HUES64 (cell line): Measurements from ENCODE around the gene MVB12B. TPM values are rescaled to one million over a fixed set of nuclear protein-coding genes. Genes with fewer than 3 reads are reported as not detected.
"Not testable (repeated sequence)": the region's sequence is repeated elsewhere in the genome, so short reads cannot be mapped to it uniquely, and the experiment has no call there.

Experiments used
- H3K27ac ChIP-seq: 2 replicates; pipeline ENCODE4 v1.7.0; 2013; ENCODE audit warnings: low read depth, low read length, inconsistent platforms
- H3K27me3 ChIP-seq: 2 replicates; pipeline ENCODE4 v1.6.1; 2013; ENCODE audit warnings: mild to moderate bottlenecking, low read length; ENCODE audit not compliant: insufficient read depth
- H3K36me3 ChIP-seq: 2 replicates; pipeline ENCODE4 v1.6.1; 2013; ENCODE audit warnings: mild to moderate bottlenecking, low read length; ENCODE audit not compliant: insufficient read depth
- H3K4me1 ChIP-seq: 2 replicates; pipeline ENCODE4 v1.6.1; 2013; ENCODE audit warnings: mild to moderate bottlenecking, low read length, moderate library complexity; ENCODE audit not compliant: insufficient read depth
- H3K4me3 ChIP-seq: 2 replicates; pipeline ENCODE4 v1.5.1; 2013; ENCODE audit warnings: mild to moderate bottlenecking, low read length, moderate library complexity
- H3K9ac ChIP-seq: 2 replicates; pipeline ENCODE4 v1.6.1; 2013; ENCODE audit warnings: mild to moderate bottlenecking, low read depth, low read length
- H3K9me3 ChIP-seq: 2 replicates; pipeline ENCODE4 v1.6.1; 2013; ENCODE audit warnings: low read depth, low read length; ENCODE audit not compliant: insufficient read depth
- WGBS: fragments of 150-250, 120-280 bp; methylation state at CpG from one replicate; pipeline ENCODE4 v1.1.7; 2013; ENCODE audit warnings: missing lambda C conversion rate; 5-methylcytosine and 5-hydroxymethylcytosine counted together
- polyA plus RNA-seq, 2 experiments: library from polyadenylated mRNA; stranded (reverse); fragments of 50-300 nt; gene quantifications; one replicate each; pipeline ENCODE4 v1.2.3, GENCODE V29; 2013

Gene MVB12B, protein sequence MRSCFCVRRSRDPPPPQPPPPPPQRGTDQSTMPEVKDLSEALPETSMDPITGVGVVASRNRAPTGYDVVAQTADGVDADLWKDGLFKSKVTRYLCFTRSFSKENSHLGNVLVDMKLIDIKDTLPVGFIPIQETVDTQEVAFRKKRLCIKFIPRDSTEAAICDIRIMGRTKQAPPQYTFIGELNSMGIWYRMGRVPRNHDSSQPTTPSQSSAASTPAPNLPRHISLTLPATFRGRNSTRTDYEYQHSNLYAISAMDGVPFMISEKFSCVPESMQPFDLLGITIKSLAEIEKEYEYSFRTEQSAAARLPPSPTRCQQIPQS
- polyA plus RNA-seq (2013, experiment 1 of 2) = 6.1 TPM
- 7.7 TPM for polyA plus RNA-seq (2013, experiment 2 of 2)

DNA sequence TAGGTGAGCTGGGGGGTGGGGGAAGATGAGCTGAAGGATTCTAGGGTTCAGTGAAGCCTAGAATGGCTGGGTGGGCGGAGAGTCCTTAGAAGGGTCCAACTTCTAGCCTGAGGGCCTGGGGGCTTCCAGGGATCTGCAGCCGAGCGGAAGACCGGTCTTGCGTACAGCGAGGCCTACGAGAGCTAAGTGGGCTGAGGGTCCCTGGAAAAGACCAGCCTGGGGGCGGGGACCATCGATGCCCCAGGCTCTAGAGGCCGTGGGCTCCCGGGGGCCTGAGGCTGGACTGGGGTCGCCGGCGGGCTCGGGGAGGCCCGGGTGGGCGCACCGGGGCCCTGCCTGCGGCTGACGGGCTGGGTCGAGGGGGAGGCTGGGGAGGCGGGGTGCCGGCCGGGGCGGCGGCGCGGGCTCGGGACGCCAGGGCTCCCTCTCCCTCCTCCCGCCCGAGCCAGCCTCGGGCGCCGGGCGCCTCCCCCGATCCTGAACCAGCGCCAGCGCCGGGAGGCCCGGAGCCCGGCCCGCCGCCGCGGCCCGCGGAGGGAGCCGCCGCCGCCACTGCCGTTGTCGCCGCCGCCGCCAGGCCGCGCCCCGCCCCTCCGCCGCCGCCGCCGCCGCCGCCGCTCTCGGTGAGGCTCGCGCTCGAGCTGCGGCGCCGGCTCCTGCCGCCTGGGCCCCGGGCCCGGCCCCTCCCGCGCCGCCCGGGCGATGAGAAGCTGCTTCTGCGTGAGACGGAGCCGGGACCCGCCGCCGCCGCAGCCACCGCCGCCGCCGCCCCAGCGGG, at the start of gene MVB12B:
Gene MVB12B (plus strand): TSS at position 602 of the 778 bp plus-strand sequence. CDS start 101 bp downstream, at position 703.
- Histone ChIP-seq H3K9ac (peak within 1 kb of the TSS; percentile 74), H3K27me3 (peaks cover 17% of the 10 kb centered on the region), H3K36me3 (no peaks in the 10 kb centered on the region), H3K4me1 (no peaks in the 10 kb centered on the region; the same call in 1 of the 2 replicates), H3K4me3 (peak within 1 kb of the TSS; percentile 64), H3K9me3 (peaks cover 9% of the 10 kb centered on the region), H3K27ac (0 out of 2 replicates have a peak within 1 kb of the TSS, but pooled peaks have one; percentile 34)
- 2% methylated on average over 94 of the region's 94 CpGs for WGBS

DNA sequence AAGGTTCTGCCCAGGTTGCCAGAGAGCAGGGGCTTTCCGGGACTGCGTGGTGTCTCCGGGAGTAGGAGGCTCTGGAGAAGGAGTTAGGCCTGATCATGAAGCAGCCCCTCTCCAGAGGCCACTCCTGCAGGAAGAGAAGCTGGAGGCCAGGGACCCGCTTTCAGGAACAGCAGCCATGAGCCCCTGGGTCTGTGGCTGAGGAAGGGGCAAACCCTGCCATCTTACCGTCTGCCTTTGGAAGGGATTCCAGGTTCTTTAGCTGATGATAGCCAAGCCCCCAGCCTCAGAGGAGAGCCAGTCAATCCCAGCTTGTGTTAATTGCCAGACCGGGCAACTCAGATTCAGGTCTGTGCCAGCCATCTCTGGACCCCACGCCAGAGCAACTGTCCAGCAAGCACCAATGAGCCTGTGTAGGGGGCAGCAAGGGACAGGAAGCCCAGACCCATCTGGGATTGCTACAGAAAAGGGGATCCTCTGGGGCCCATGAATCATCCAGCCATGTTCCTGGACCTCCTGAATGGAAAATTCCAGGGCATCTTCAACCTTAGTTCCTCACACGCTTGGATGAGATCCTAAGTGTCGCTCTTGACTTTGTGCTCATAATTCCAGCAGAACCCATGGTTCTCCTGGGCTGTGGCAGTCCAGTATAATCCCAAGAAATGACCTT, 42.7 kb upstream of the MVB12B start:
- Histone ChIP-seq H3K4me1 (no peaks in the 10 kb centered on the region), H3K9me3 (no peaks in the 10 kb centered on the region), H3K4me3 (no peak overlapping the region), H3K27ac (no peak overlapping the region), H3K9ac (no peak overlapping the region), H3K36me3 (no peaks in the 10 kb centered on the region), H3K27me3 (no peaks in the 10 kb centered on the region)
- WGBS = 93% methylated on average over 9 of the region's 9 CpGs

DNA sequence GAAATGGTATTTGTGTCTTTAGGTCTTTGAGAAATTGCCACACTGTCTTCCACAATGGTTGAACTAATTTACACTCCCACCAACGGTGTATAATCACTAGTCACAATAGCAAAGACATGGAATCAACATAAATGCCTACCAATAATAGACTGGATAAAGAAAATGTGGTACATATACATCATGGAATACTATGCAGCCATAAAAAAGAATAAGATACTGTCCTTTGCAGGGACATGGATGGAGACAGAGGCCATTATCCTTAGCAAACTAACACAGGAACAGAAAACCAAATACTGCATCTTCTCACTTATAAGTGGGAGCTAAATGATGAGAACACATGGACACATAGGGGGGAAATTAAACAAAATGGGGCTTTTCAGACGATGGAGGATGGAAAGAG, 41.0 kb upstream of the MVB12B start:
- not testable (repeated sequence) for H3K36me3 ChIP-seq, H3K27me3 ChIP-seq, H3K27ac ChIP-seq, H3K9ac ChIP-seq, H3K4me3 ChIP-seq, H3K4me1 ChIP-seq, H3K9me3 ChIP-seq
- 91% methylated on average over 1 of the region's 2 CpGs for WGBS

DNA sequence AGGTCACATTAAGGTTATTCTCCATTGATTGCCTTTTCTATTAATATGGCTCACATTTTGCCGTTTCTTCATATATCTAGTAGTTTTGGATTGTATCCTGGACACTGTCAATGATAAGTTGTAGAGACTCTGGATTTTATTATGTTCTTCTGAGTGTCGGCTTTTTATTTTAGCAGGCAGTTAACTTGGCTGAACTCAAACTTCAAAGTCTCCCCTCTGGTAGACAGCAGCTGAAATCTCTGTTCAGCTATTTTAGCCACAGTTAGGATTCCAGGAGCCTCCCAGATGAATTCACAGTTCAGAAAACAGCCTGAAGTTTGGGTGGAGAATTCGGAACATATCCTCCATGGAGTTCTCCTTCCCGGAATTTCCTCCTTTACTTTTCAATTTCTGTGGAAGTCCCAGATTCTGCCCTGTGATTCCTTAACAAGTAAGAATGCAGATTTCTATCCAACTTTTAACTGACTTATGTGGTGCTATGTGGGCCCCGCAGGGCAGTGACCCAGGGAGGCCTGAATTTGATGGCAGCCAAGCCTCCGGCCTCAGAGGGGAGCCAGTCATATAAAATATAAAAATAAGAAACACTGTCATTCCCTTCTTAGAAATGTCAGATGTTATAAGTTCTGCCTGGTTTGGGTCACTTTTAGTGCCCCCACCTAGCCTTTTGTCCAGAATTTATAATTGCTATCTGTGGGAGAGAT, 39.3 kb upstream of the MVB12B start:
- no peak overlapping the region for H3K27ac ChIP-seq

DNA sequence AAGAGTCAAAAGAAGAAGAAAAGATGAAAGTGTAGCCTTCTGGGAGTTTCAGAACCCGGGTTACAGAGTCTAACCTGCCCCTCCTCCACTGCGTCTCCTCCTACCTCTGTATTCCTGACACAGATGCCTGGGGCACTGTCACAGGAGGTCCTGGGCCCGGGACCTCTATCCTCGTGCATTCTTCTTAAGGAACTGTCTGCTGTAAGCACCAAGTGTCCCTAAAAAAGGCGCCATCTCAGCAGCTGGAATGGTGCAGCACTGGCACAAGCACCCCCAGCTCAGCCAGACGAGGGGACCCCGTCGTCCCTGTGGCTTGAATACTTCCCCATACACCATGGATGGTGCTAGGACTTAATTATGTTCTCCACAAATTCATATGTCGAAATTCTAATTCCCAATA, 35.8 kb upstream of the MVB12B start:
- 68% methylated on average over 9 of the region's 9 CpGs for WGBS
- Histone ChIP-seq H3K4me1 (no peaks in the 10 kb centered on the region), H3K27me3 (no peaks in the 10 kb centered on the region), H3K36me3 (no peaks in the 10 kb centered on the region), H3K4me3 (no peak overlapping the region), H3K27ac (no peak overlapping the region), H3K9me3 (no peaks in the 10 kb centered on the region), H3K9ac (no peak overlapping the region)

More for the DNA sequence above, 39.3 kb upstream of the MVB12B start:
- Histone ChIP-seq H3K9ac (no peak overlapping the region), H3K36me3 (no peaks in the 10 kb centered on the region), H3K27me3 (no peaks in the 10 kb centered on the region), H3K4me3 (no peak overlapping the region), H3K9me3 (no peaks in the 10 kb centered on the region), H3K4me1 (no peaks in the 10 kb centered on the region)
- 96% methylated on average over 5 of the region's 6 CpGs for WGBS

DNA sequence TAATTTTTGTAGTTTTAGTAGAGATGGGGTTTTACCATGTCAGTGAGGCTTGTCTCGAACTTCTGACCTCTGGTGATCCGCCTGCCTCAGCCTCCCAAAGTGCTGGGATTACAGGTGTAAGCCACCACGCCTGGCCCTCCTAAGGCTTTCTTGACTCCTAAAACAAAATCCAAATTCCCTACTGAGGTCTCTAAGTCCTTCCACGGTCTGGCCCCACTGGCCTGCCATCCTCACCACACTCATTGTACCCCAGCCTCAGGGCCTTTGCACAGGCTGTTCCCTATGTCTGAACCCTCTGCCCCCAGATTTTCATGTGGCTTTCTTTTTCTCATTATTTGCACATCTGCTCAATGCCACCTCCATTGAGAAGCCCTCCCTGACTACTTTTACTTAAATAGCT, 34.7 kb upstream of the MVB12B start:
- H3K9ac ChIP-seq = no peak overlapping the region
- H3K27me3 ChIP-seq = no peaks in the 10 kb centered on the region
- H3K4me1 ChIP-seq = no peaks in the 10 kb centered on the region
- no peaks in the 10 kb centered on the region for H3K9me3 ChIP-seq
- WGBS = 89% methylated on average over 4 of the region's 4 CpGs
- H3K36me3 ChIP-seq = no peaks in the 10 kb centered on the region
- H3K4me3 ChIP-seq = no peak overlapping the region
- H3K27ac ChIP-seq = no peak overlapping the region

DNA sequence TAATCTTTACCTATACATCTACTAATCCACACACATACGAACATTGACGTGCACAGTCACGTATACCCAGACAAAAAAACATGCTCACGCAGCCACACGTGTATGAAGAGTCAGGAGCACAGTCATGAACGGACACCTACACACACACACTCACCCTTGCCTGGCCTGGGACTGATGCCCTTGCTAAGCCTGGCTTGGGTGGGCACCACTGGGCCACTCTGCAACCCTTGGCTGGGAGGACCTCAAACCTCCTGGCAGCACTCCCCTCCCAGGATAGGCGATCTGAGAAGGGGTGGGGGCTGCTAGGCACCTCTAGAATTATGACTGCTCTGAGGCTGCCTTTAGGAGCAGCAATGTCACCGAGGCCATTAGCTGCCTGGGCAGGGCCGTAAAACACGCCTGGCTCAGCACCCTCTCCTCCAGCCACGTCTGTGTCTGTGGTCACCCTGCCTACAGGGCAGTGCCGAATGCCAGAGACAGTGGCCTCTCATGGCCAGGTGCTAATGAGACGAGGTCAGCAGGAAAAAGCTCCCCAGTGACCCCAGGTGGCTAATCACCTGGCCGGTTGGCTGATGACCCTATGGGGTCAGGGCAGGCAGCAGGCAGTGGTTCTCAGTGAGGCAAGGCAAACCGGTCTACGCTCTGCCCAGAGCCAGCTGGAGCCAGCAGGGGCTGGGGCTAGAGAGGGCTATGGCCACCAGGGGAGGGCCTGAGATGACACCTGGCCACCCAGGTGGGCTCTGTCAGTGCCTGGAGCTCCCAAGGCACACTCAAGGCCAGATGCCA, 33.7 kb upstream of the MVB12B start:
- no peak overlapping the region for H3K9ac ChIP-seq
- 91% methylated on average over 16 of the region's 16 CpGs for WGBS

DNA sequence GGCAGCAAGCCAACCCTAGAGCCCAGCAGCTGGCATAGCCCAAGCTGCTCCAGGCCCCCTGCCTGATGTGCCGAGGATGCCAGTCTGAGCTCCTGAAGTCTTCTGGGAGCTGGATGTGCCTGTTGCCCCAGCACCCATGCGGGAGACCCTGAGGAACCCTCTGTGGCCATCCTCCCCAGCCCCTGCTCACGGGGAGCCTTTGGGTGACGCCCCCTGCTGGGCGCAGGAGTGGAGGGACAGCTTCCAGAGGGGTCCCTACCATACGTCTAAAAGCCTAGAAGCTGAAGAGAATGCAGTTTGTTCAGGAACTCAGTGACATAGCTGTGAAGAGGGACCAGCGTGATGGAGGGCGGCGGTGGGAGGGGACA, 33.1 kb upstream of the MVB12B start:
- Histone ChIP-seq H3K4me3 (no peak overlapping the region), H3K27me3 (no peaks in the 10 kb centered on the region), H3K36me3 (no peaks in the 10 kb centered on the region), H3K4me1 (no peaks in the 10 kb centered on the region), H3K9ac (no peak overlapping the region), H3K9me3 (no peaks in the 10 kb centered on the region), H3K27ac (no peak overlapping the region)
- WGBS = 89% methylated on average over 9 of the region's 9 CpGs

More for the DNA sequence above, 33.7 kb upstream of the MVB12B start:
- Histone ChIP-seq H3K27ac (no peak overlapping the region), H3K4me1 (no peaks in the 10 kb centered on the region), H3K4me3 (no peak overlapping the region), H3K27me3 (no peaks in the 10 kb centered on the region), H3K9me3 (no peaks in the 10 kb centered on the region), H3K36me3 (no peaks in the 10 kb centered on the region)

DNA sequence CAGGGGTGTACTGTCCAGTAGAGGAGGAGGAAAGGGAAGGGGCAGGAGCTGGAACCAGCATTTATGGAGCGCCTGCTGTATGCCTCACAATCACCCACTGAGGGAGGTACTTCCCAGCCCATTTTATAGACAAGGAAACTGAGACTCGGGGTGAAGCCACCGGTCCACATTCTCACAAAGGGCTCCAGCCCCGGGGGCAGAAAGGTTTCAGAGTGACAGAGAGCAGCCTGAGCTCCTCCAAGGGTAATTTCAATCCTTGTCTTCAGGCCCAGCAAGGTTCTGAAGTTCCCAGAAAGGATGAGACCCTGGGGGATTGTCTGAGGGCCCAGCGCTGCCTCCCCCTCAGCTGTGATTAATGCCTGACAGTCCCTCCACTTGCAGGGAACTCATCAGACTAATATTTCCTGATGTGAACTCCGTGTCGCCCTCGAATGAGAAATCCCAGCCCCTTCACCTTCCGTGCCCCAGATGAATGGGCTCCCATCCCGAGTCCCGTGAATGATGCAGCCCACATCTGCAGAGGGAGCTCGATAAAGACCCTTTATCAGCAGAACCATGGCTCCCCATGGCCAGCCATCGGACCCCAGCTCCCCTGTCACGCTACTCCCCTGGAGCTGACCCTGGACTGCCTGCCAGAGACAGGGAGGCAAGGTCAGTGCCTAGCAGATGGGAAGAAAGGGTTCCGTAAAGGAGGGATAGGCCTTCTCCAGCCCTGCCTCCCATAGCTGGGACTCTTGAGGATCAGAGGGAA, 32.1 kb upstream of the MVB12B start:
- Histone ChIP-seq H3K27me3 (no peaks in the 10 kb centered on the region), H3K4me3 (no peak overlapping the region), H3K9me3 (no peaks in the 10 kb centered on the region), H3K9ac (no peak overlapping the region), H3K4me1 (no peaks in the 10 kb centered on the region), H3K27ac (no peak overlapping the region), H3K36me3 (no peaks in the 10 kb centered on the region)
- WGBS = 91% methylated on average over 15 of the region's 15 CpGs

DNA sequence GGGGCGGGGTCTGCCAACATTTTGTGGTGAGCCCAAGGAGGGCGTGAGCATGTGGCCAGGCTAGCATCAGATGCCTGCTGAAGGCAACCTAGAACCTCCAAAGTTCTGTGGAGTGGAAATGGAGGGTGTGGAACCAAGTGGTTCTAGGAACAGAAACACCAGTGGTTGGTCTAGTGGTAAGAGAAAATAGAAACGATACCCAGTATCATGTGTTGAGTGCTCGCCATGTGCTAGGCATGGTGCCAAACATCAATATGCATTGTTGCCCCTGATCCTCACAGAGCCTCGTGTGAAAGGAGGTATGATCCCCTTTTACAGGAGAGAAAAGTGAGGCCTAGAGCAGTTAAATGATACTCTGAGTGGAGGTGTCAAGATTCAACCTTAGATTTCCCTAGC, 31.5 kb upstream of the MVB12B start:
- no peaks in the 10 kb centered on the region for H3K27me3 ChIP-seq
- H3K4me3 ChIP-seq = no peak overlapping the region
- no peaks in the 10 kb centered on the region for H3K9me3 ChIP-seq
- no peak overlapping the region for H3K27ac ChIP-seq
- H3K4me1 ChIP-seq = no peaks in the 10 kb centered on the region
- WGBS = 85% methylated on average over 5 of the region's 5 CpGs
- no peak overlapping the region for H3K9ac ChIP-seq
- no peaks in the 10 kb centered on the region for H3K36me3 ChIP-seq
